Measurements from ENCODE around the gene NPAS3. TPM values are rescaled to one million over a fixed set of nuclear protein-coding genes. Genes with fewer than 3 reads are reported as not detected.

Gene NPAS3
- total RNA-seq, 6 donors from 2014 or later, result 0.30 to 0.77 (median 0.59) TPM; not detected in 2

DNA sequence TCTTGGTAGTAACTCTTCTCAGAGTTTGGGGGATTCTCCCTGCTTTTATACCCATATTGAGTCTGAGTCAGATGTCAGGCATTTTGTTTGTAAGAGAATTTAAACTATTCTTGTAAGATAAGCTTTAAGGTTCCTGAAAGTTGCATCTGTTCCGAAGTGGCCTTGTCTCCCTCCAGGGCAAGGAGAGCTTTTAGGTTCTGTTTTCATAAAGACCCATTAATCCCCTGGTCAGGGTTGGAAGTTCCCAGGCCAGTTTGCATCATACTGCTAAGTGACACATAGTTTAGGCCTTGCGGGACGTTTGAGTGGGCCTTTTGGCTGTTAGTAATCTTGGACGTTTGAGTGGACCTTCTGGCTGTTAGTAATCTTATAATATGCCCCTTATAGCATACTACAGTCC is 396.7 kb downstream of the NPAS3 start:
- no peak overlapping the region for H3K27ac ChIP-seq
- no peak for ATAC-seq (ENCODE audit: low FRiP score in 2 of 2)

DNA sequence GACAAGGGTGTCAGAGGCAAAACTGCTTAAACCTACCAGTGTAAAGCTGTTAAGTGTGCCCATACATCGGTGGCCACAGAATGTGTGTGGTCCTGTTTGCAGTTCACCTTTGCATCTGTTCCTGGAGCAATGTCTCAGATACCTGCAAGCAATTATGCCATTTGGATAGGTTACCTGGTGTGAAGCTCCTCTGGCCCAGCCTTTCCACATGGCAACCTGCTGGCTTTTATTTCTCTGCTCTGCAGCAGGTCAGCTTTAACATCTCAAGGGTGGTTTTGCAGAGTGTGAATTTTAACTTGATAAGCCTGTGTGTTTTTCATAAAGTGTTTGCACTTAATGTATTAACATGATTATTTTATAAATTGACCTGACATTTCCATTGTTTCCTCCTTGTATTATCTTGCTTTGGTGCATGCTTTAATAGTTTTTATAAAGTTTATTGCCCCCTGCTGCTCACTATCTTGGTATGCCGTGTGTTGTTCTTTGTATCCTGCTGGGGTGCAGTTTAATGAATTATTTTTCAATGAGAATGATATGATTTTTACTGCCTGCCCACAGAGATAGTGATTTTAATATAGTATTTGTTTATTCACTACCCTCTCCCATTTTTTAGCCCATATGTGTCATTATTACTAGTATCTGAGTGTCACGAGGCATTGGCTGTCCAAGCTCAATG is 403.8 kb downstream of the NPAS3 start:
- Histone ChIP-seq H3K27ac (no peak overlapping the region), H3K4me1 (no peaks in the 10 kb centered on the region), H3K4me3 (no peak overlapping the region), H3K36me3 (no peaks in the 10 kb centered on the region), H3K9me3 (no peaks in the 10 kb centered on the region), H3K27me3 (no peaks in the 10 kb centered on the region)
- no peak for ATAC-seq (ENCODE audit: low FRiP score in 2 of 2)
- DNase-seq, result no peak
- TF ChIP-seq EP300 (IDR thresholded peaks at IDR 0.05) (no peak), POLR2A (IDR thresholded peaks at IDR 0.05) (no peak), POLR2AphosphoS5 (IDR thresholded peaks at IDR 0.05) (no peak)
- TF ChIP-seq, protein P1, sequence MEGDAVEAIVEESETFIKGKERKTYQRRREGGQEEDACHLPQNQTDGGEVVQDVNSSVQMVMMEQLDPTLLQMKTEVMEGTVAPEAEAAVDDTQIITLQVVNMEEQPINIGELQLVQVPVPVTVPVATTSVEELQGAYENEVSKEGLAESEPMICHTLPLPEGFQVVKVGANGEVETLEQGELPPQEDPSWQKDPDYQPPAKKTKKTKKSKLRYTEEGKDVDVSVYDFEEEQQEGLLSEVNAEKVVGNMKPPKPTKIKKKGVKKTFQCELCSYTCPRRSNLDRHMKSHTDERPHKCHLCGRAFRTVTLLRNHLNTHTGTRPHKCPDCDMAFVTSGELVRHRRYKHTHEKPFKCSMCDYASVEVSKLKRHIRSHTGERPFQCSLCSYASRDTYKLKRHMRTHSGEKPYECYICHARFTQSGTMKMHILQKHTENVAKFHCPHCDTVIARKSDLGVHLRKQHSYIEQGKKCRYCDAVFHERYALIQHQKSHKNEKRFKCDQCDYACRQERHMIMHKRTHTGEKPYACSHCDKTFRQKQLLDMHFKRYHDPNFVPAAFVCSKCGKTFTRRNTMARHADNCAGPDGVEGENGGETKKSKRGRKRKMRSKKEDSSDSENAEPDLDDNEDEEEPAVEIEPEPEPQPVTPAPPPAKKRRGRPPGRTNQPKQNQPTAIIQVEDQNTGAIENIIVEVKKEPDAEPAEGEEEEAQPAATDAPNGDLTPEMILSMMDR (IDR thresholded peaks at IDR 0.05), result no peak
- 63 to 64% methylated on average over 3 of the region's 3 CpGs for WGBS, 2 donors

More for the DNA sequence above, 396.7 kb downstream of the NPAS3 start:
- Histone ChIP-seq H3K4me3 (no peak overlapping the region), H3K4me1 (no peaks in the 10 kb centered on the region), H3K36me3 (no peaks in the 10 kb centered on the region), H3K9me3 (peaks cover 0 to 6% (median 3%) of the 10 kb centered on the region in 4 donors), H3K27me3 (no peaks in the 10 kb centered on the region)
- 70 to 80% methylated on average over 4 of the region's 4 CpGs for WGBS, 2 donors
- TF ChIP-seq POLR2A (IDR thresholded peaks at IDR 0.05) (no peak), EP300 (IDR thresholded peaks at IDR 0.05) (no peak), POLR2AphosphoS5 (IDR thresholded peaks at IDR 0.05) (no peak)
- TF ChIP-seq, protein P1 (IDR thresholded peaks at IDR 0.05), result no peak
- no peak for DNase-seq

DNA sequence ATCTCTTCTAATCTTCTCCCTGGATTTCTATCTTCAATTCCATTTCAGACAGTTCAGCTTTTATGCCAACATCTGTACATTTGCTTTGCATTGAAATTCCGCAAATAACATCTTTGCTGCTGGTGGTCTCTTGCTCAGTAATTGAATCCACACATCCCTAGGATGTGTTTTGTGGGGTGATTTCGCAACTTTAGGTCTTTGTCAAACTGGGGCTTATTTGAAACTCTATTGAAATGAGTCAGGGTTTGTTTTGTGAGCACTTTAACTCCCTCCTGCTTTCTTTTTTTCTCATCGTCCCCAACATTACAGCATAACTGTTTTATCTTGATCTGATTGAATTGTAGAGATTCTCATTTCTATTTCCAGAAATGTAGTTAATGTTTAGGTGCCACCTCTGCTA is 404.3 kb downstream of the NPAS3 start:
- TF ChIP-seq, protein P1 (IDR thresholded peaks at IDR 0.05), result no peak
- TF ChIP-seq POLR2A (IDR thresholded peaks at IDR 0.05), result no peak
- no peaks in the 10 kb centered on the region for H3K9me3 ChIP-seq
- no peaks in the 10 kb centered on the region for H3K27me3 ChIP-seq
- H3K36me3 ChIP-seq, result no peaks in the 10 kb centered on the region
- H3K4me1 ChIP-seq, result no peaks in the 10 kb centered on the region
- DNase-seq (no peak), ATAC-seq (ENCODE audit: low FRiP score in 2 of 2) (no peak)
- H3K4me3 ChIP-seq, result no peak overlapping the region
- 72 to 81% methylated on average over 3 of the region's 3 CpGs for WGBS, 2 donors
- no peak overlapping the region for H3K27ac ChIP-seq

DNA sequence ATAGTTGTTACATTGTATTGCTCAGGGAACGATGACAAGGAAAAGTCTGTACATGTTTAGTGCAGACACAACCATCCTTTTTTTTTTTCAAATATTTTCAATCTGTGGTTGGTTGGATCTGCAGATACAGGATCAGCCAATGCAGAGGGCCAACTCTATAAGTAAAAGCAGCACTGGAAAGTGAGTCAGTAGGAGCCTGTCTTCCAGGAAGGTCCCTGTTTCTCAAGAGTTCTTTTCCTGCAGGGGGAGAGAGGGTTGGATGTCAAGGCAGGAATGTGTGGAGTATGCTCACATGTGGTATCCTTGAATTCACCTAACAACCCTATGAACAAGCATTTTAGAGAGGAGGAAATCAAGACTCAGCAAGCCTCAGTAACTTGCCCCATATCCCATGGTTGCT is 409.1 kb downstream of the NPAS3 start:
- no peaks in the 10 kb centered on the region for H3K27me3 ChIP-seq
- H3K9me3 ChIP-seq, result no peaks in the 10 kb centered on the region
- no peaks in the 10 kb centered on the region for H3K36me3 ChIP-seq
- 92 to 96% methylated on average over 1 of the region's 1 CpG for WGBS, 2 donors
- no peak overlapping the region for H3K4me3 ChIP-seq
- no peaks in the 10 kb centered on the region for H3K4me1 ChIP-seq
- no peak overlapping the region for H3K27ac ChIP-seq
- DNase-seq (no peak), ATAC-seq (ENCODE audit: low FRiP score in 2 of 2) (no peak)
- TF ChIP-seq, protein P1 (IDR thresholded peaks at IDR 0.05), result no peak
- TF ChIP-seq POLR2AphosphoS5 (IDR thresholded peaks at IDR 0.05) (no peak), POLR2A (IDR thresholded peaks at IDR 0.05) (no peak), EP300 (IDR thresholded peaks at IDR 0.05) (no peak)

DNA sequence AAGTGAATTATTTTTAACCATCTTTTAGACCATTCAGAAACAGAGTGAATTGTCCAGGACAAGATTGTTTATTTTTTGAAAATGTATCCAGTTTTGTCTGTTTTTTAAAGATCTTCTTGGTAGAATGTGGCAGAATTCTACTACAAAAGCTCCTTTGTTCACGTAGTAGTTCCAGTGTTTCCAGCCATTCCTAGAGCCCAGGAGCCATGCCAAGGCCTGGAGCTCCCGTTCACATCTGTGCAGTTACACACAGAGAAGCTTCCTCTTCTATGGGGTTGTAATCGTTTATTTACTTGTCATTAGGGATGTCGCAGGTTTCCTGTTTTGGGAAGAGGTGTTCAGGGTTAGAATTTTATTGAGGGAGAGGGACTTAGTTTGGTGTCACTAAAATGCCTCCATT is 409.8 kb downstream of the NPAS3 start:
- H3K4me1 ChIP-seq, result no peaks in the 10 kb centered on the region
- H3K27me3 ChIP-seq, result no peaks in the 10 kb centered on the region
- H3K9me3 ChIP-seq, result no peaks in the 10 kb centered on the region
- 66 to 75% methylated on average over 4 of the region's 4 CpGs for WGBS, 2 donors
- H3K4me3 ChIP-seq, result no peak overlapping the region
- H3K36me3 ChIP-seq, result no peaks in the 10 kb centered on the region
- no peak for DNase-seq
- ATAC-seq (ENCODE audit: low FRiP score in 2 of 2), result no peak
- TF ChIP-seq, protein P1 (IDR thresholded peaks at IDR 0.05), result no peak
- TF ChIP-seq POLR2A (IDR thresholded peaks at IDR 0.05) (no peak), EP300 (IDR thresholded peaks at IDR 0.05) (no peak)
- H3K27ac ChIP-seq, result no peak overlapping the region
